Loucy (cell line): ENCODE measurements around the gene PLPP4.

Experiments used
- H2AFZ ChIP-seq: fragments of 200-600 bp; sonication (generic); 2 replicates; pipeline ENCODE4 v1.6.0; 2016; ENCODE audit warnings: antibody characterized with exemption, mild to moderate bottlenecking, low read length, moderate library complexity
- H3F3A ChIP-seq: fragments of 200-600 bp; 2 replicates; pipeline ENCODE4 v1.6.0; 2016; ENCODE audit warnings: antibody characterized with exemption, low read depth, mild to moderate bottlenecking
- H3K27me3 ChIP-seq: fragments of 200-600 bp; sonication (generic); 2 replicates; pipeline ENCODE4 v1.6.1; 2014; ENCODE audit warnings: low read length, mild to moderate bottlenecking; ENCODE audit not compliant: insufficient read depth, poor library complexity, severe bottlenecking
- H3K36me3 ChIP-seq: fragments of 200-600 bp; sonication (generic); 2 replicates; pipeline ENCODE4 v1.6.1; 2016; ENCODE audit warnings: low read length; ENCODE audit not compliant: insufficient read depth
- H3K4me1 ChIP-seq: fragments of 200-600 bp; sonication (generic); 2 replicates; pipeline ENCODE4 v1.5.1; 2014; ENCODE audit warnings: low read length, mild to moderate bottlenecking; ENCODE audit not compliant: insufficient read depth, poor library complexity, severe bottlenecking
- H3K4me2 ChIP-seq: fragments of 200-600 bp; sonication (generic); 2 replicates; pipeline ENCODE4 v1.6.0; 2014; ENCODE audit warnings: antibody characterized with exemption, low read length, low read depth, mild to moderate bottlenecking; ENCODE audit not compliant: poor library complexity, severe bottlenecking
- H3K4me3 ChIP-seq: fragments of 200-600 bp; sonication (generic); 2 replicates; pipeline ENCODE4 v1.5.1; 2014; ENCODE audit warnings: low read length, mild to moderate bottlenecking, mixed read lengths; ENCODE audit not compliant: poor library complexity, severe bottlenecking
- H3K79me2 ChIP-seq: fragments of 200-600 bp; sonication (generic); 2 replicates; pipeline ENCODE4 v1.6.1; 2014; ENCODE audit warnings: low read length; ENCODE audit not compliant: insufficient read depth
- H3K9ac ChIP-seq: fragments of 200-600 bp; sonication (generic); 2 replicates; pipeline ENCODE4 v1.6.0; 2014; ENCODE audit warnings: mild to moderate bottlenecking, low read depth, low read length, moderate library complexity; ENCODE audit not compliant: poor library complexity, severe bottlenecking
- H3K9me2 ChIP-seq: fragments of 200-600 bp; sonication (generic); replicated peaks from 2 replicates; pipeline ENCODE4 v1.6.1; 2016; ENCODE audit warnings: low read depth, low read length, mixed read lengths
- H3K9me3 ChIP-seq: fragments of 200-600 bp; sonication (generic); 2 replicates; pipeline ENCODE4 v1.6.1; 2014; ENCODE audit warnings: mild to moderate bottlenecking, antibody characterized with exemption, low read length, low read depth; ENCODE audit not compliant: insufficient read depth
- H4K20me1 ChIP-seq: fragments of 200-600 bp; sonication (generic); 2 replicates; pipeline ENCODE4 v1.6.0; 2014; ENCODE audit warnings: antibody characterized with exemption, low read length, mild to moderate bottlenecking; ENCODE audit not compliant: insufficient read depth, poor library complexity, severe bottlenecking
- CTCF ChIP-seq: fragments of 200-600 bp; sonication (generic); conservative IDR thresholded peaks from 2 replicates; pipeline ENCODE4 v1.5.1; 2014; ENCODE audit warnings: mild to moderate bottlenecking, antibody characterized with exemption, low read length
- EZH2phosphoT487 ChIP-seq: fragments of 200-600 bp; IDR thresholded peaks from 2 replicates; pipeline ENCODE4 v1.6.1; 2018; ENCODE audit warnings: antibody characterized with exemption, mild to moderate bottlenecking, moderate library complexity, borderline replicate concordance

Gene PLPP4

GRCh38 chr10:120455606-120456005 lies 1.4 kb upstream of the PLPP4 start:
- Histone ChIP-seq H3K79me2 (no peaks in the 10 kb centered on the region), H3K9me2 (no peaks in the 10 kb centered on the region), H4K20me1 (no peaks in the 10 kb centered on the region), H3K4me2 (peak overlapping the region; percentile 91), H3K27me3 (no peaks in the 10 kb centered on the region), H3K9me3 (no peaks in the 10 kb centered on the region), H2AFZ (no peak overlapping the region), H3K4me1 (peaks cover 18% of the 10 kb centered on the region), H3F3A (no peaks in the 10 kb centered on the region), H3K36me3 (no peaks in the 10 kb centered on the region), H3K4me3 (no peak overlapping the region), H3K9ac (no peak overlapping the region)
- TF ChIP-seq EZH2phosphoT487 (no peak), CTCF (no peak)

- Histone ChIP-seq H2AFZ (peak overlapping the region; percentile 94), H3K4me3 (peak overlapping the region; percentile 76)
- TF ChIP-seq CTCF, result no peak
- TF ChIP-seq EZH2phosphoT487, result no peak
Measured at GRCh38 chr10:120456143-120456625, 843 bp upstream of the PLPP4 start.

DNA sequence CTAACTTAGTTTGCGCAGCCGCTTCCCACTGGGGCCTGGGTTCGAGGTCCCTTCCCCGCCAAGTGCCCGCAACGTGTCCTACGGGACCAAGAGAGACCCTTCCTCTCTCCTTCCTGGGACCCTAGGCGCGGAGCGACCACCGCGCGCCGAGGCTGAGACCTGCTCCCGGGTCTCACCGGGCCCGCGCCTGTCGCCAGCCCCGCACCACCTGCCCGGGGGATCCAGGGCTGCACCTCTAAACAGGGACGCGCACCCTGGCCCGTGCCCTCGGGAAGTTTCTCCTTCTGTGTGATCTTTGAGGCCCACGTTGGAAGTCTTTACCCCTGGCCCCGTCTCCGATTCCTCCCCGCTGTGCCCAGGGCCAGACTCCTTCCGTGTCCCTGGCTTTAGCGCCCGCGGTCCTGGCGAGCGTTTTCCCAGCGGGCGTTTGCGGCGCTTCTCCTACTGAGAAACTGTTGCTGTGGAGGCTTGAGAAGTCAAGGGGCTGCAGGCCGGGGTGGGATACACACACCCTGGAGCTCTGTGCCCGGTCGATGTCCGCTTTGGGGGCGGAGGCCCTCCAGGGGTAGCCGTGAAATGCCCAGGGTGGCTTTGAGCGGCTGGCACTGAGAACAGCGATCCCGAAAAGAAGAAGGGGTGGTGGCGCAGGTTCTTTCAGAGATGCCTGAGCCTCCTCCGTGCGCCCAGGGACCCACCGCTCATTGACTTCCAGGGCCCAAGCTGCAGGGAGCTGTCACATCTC lies 575 bp downstream of the PLPP4 start:
- H3F3A ChIP-seq, result no peaks in the 10 kb centered on the region
- no peaks in the 10 kb centered on the region for H3K9me3 ChIP-seq
- H3K9me2 ChIP-seq, result no peaks in the 10 kb centered on the region
- H3K4me1 ChIP-seq, result peaks cover 18% of the 10 kb centered on the region
- H3K9ac ChIP-seq, result no peak overlapping the region
- H3K27me3 ChIP-seq, result no peaks in the 10 kb centered on the region
- H4K20me1 ChIP-seq, result no peaks in the 10 kb centered on the region
- H3K4me3 ChIP-seq, result peak overlapping the region; percentile 76
- TF ChIP-seq CTCF (no peak), EZH2phosphoT487 (no peak)
- no peak overlapping the region for H2AFZ ChIP-seq
- peak overlapping the region; percentile 33 for H3K4me2 ChIP-seq
- H3K36me3 ChIP-seq, result no peaks in the 10 kb centered on the region
- H3K79me2 ChIP-seq, result no peaks in the 10 kb centered on the region

More at GRCh38 chr10:120456143-120456625, 843 bp upstream of the PLPP4 start:
- no peaks in the 10 kb centered on the region for H4K20me1 ChIP-seq
- no peaks in the 10 kb centered on the region for H3K79me2 ChIP-seq
- no peaks in the 10 kb centered on the region for H3F3A ChIP-seq
- H3K4me1 ChIP-seq, result peaks cover 18% of the 10 kb centered on the region
- no peaks in the 10 kb centered on the region for H3K27me3 ChIP-seq
- no peaks in the 10 kb centered on the region for H3K9me2 ChIP-seq
- peak overlapping the region; percentile 91 for H3K4me2 ChIP-seq
- peak overlapping the region; percentile 65 for H3K9ac ChIP-seq
- no peaks in the 10 kb centered on the region for H3K9me3 ChIP-seq
- H3K36me3 ChIP-seq, result no peaks in the 10 kb centered on the region
